Measurements from ENCODE around the gene PDE6G.
"Not testable (repeated sequence)": the region's sequence is repeated elsewhere in the genome, so short reads cannot be mapped to it uniquely, and the experiment has no call there.

The PDE6G gene

DNA sequence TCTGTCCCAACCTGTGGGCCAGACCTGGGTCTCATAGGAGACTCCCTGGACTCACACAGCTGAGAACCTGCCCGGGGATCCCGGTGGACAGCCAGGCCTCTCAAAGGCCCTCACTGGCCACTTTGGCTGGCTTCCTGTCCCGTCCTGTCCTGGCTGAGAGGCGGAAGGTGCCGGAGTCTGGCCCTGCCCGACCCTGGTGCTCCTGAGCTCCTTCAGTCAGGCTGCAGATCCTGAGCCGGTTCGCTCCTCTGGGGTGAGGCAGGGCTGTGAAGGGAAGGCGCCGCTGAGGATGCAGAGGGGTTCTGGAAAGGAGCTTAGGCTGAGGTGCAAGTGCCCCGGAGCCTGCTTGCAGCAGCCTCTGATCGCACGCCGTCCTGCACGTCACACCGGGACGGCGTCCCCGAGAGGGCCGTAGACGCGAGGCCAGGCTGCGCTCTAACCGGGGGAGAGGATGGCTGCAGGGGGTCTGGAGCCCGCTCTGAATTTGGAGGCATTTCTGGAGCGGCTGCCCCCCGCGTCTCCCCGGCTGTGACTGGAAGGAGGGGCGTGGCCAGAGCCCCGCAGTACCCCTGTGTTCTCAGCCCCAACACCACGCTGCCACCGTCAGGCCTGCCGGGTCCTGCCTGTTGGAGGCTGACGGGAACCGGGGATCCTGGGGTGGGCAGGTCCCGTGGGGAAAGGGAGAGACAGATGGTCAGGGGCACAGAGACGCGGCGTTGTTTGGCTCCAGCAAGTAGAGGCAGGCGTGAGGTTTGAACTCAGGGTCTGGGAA, 31.6 kb upstream of the PDE6G start:
- DNase-seq = no peak

DNA sequence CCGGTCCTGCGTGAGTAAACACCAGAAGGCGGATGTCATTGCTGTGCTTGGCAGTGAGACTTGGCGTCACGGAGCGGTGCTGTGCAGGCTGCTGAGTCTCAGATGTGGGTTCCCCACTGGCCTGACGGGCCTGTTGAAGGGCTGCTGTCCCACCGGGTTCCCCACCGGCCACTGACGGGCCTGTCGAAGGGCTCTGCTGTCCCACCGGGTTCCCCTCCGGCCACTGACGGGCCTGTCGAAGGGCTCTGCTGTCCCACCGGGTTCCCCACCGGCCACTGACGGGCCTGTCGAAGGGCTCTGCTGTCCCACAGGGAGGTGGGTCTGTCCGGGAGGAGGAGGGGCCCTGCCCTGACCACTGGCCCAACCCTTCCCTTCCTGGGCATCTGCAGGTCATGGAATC, 30.3 kb upstream of the PDE6G start:
- no peak for DNase-seq

DNA sequence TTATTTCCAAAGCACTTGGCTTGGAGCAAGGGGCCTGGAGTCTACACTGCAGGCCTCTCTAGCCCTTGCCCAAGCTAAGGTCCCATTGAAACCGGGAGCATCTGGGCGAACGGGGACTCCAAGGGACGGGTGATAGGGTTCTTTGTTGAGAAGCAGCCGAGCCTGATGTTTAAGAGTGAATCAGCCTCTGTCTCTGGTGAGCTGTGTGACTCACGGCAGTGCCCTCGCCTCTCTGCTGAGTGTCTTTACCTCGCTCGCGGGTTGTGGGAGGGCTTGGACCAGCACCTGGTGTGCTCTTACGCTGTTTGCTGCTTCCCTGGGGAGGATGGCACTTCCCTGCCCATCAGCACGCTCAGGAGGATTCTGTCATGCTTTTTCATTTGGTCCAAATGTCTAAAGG, 28.8 kb upstream of the PDE6G start:
- DNase-seq = peak; percentile 56

DNA sequence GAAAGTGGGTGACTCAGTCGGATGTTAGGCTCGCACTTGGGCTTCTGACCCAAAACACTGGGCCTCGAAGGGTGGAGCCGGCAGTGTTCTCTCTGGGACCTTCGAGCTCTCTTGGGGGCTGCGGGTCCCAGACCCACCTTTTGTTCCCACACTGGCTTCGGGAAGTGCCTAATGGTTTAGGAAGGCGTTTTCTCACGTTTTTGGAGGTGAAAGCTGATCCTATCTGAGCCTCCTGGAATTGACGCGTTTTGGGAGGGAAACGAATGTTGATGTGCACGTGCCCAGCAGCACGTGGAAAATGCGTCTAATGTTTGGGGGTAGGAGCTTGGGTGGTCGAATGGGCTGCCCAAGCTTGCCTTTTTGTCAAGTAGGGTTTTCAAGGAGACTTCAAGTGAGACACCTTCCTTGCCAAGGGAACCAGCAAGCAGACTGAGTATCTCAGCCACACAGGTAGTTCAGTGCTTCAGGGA, 28.1 kb upstream of the PDE6G start:
- no peak for DNase-seq

DNA sequence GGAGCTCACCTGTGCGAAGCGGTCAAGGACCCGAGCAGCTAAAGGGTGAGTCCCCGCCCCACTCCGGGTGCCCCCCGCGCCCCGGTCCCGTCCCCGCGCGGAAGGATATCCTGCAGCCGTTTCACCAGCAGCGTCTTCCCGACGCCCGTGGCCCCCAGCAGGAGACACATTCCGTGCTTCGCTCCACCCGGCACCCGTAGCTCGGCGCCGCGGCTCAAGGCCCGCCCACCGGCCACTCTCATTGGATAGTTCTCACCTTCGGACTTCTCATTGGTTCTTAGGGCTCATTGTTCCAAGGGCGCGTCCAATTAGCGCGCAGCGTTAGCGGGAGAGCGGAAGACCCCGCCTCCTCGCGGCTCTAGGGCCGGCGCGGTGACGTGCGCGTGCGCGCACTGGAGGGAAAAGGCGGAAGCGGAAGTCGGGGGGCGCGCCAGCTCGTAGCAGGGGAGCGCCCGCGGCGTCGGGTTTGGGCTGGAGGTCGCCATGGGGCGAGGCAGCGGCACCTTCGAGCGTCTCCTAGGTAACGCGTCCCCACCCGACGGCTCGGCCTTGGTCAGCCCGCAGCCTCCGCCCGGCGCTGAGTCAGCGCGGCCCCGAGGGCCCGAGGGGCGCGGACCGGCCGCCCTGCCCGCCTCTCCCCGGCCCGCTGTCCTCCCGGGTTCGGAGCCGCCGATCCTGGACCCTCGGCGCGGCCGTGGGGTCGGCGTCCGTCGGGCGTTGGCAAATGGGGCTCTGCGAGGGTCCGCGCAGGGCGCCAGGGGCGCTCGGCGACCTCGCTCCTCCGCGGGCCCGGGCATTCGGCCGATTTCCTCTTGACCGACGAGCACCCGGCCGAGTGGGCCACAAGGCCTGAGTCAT, 27.5 kb upstream of the PDE6G start, which contains the start of the genes ARL16 and HGS:
Gene ARL16 (minus strand): TSS at position 214 of the 858 bp plus-strand sequence. CDS start 44 bp downstream, at position 170.
Gene HGS (plus strand): TSS at position 428 of the 858 bp plus-strand sequence. CDS start 56 bp downstream, at position 484.
- peak; percentile 95 for DNase-seq

GRCh38 chr17:81683208-81683583, 26.9 kb upstream of the PDE6G start:
- DNase-seq = no peak

GRCh38 chr17:81682565-81683207, 26.3 kb upstream of the PDE6G start:
- no peak for DNase-seq

- no peak for DNase-seq
These were observed 25.3 kb upstream of the PDE6G start for GRCh38 chr17:81681672-81682071.

GRCh38 chr17:81680150-81680549, 23.8 kb upstream of the PDE6G start:
- no peak for DNase-seq

GRCh38 chr17:81676906-81677305, 20.6 kb upstream of the PDE6G start:
- DNase-seq = no peak

DNA sequence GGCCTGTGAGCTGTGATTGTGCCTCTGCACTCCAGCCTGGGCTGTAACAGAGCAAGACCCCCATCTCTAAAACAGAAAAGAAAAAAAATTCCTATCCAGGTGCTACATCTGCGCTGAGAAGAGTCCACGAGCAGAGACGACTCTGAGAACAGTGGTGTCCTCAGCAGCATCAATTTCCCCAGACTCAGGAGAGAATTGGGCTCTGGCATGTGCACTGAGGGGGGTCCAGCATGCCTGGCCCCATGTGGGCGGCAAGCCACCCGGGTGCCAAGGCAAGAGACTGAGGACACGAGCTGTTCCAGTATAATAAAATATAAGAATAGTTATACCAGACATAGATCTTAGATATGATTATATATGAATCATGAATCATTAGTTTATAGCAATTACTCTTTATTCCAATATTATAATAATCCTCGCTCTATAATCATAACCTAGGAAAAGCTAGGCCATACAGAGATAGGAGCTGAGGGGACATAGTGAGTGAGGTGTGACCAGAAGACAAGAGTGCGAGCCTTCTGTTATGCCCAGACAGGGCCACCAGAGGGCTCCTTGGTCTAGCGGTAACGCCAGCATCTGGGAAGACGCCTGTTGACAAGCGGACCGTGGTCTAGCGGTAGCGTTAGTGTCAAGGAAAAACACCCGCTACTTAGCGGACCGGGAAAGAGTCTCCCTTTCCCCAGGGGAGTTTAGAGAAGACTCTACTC, 19.3 kb upstream of the PDE6G start:
- DNase-seq = not testable (repeated sequence)

DNA sequence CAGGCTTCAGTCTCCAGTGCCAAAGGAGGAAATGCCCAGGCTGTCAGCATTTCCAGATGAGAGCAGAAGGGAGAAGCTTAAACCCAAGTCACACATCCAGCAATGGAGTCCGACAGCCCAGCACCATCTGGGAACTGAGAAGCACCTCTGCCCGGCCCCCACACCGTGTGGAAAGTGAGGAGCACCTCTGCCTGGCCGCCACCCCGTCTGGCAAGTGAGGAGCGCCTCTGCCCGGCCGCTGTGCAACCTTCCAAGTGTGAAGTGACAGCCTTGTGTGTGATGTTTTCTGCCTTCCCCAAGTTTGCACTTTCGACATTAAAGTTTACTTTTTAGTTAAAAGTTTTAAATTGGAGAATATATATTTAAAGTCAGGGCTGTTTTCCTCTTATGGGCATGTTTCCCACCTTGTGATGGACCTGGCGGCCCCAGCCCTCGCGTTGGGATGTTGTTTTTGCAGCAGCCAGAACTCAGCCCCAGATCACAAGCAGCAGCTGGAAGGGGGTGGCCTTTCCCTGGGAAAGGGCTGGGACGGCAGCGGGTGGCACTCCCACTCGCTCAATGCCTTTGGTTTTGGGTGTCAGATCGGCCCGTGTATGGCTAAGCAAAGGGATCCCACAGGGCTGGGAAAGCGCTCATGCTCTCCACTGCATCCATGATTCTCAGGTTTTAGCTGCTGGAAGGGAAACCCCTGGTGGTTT, 17.4 kb upstream of the PDE6G start:
- no peak for DNase-seq

- no peak for DNase-seq
These were observed 16.6 kb upstream of the PDE6G start for GRCh38 chr17:81672954-81673353.

DNA sequence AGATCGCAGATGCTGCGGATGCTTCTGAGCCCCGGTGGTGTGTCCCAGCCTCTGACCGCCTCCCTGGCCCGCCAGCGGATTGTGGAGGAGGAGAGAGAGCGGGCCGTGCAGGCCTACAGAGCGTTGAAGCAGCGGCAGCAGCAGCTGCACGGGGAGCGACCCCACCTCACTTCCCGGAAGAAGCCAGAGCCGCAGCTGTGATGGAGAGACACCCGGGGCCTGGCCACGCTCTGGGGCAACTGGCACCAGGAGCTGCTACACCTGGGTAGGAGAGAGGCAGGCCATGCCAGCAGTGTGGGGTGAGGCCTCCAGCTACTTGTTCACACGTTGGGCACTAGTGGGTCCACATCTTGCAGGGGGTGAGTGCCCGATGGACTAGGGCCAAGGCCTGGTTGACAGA, 16.2 kb upstream of the PDE6G start:
- no peak for DNase-seq

DNA sequence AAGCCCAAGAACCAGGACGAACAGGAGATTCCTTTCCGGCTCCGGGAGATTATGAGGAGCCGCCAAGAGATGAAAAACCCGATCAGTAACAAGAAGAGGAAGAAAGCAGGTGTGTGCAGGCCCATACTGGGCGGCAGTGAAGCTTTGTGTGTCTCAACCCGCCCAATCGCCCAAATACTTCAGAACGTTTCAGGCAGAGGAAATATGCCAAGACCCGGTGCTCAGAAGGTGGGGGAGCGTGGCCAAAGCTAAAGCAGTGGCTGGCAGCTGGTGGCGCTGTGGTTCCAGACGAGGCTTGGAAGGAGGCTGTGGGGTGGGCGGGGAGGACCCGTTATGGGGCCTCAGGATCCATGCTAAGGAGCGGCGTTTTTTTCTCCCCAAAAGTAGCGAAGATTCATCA, 11.4 kb upstream of the PDE6G start:
- no peak for DNase-seq

DNA sequence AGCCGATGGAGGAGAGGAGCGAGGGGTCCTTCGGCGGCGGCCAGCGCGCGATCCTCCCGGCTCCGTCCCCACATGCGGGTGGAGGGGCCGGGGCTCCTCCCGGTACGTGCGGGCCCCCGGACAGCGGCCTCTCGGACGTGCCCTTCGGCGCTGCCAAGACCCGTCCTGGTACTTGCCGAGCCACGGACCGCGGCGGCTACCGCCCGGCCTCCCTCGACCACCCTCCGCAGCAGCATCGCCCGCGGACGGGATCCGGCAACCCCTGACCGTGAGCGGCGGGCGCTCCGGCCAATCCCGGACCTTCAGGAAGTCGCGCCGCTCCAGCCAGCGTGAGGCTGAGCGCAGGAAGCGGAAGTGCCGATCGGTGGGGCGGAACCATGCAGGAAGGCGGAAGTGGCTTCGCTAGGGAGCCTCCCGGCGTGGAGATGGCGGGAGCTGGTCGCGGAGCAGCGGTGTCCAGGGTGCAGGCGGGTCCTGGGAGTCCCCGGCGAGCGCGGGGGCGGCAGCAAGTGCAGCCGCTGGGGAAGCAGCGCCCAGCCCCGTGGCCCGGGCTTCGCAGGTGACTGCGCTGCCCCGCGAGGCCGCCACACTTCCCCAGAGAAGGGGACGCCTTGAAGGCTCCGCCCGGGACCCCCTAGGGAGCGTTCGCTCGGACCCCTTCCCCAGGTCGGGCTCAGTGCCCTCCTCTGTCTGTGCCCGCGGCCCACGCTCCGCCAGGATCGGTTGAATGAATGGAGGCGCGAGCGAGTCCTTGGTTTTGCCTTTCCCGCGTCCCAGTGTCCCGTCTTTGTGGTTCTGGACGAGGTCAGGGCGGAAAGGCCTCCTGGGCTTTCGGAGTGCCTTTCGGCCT, 10.2 kb upstream of the PDE6G start, which contains the start of the genes CCDC137 and OXLD1:
Gene CCDC137 (plus strand): TSS at position 396 of the 850 bp plus-strand sequence. CDS start 30 bp downstream, at position 426.
Gene OXLD1 (minus strand): TSS at position 264 of the 850 bp plus-strand sequence. CDS start 28 bp downstream, at position 236.
- peak; percentile 93 for DNase-seq

GRCh38 chr17:81666092-81666341, 9.7 kb upstream of the PDE6G start:
- DNase-seq = no peak

DNA sequence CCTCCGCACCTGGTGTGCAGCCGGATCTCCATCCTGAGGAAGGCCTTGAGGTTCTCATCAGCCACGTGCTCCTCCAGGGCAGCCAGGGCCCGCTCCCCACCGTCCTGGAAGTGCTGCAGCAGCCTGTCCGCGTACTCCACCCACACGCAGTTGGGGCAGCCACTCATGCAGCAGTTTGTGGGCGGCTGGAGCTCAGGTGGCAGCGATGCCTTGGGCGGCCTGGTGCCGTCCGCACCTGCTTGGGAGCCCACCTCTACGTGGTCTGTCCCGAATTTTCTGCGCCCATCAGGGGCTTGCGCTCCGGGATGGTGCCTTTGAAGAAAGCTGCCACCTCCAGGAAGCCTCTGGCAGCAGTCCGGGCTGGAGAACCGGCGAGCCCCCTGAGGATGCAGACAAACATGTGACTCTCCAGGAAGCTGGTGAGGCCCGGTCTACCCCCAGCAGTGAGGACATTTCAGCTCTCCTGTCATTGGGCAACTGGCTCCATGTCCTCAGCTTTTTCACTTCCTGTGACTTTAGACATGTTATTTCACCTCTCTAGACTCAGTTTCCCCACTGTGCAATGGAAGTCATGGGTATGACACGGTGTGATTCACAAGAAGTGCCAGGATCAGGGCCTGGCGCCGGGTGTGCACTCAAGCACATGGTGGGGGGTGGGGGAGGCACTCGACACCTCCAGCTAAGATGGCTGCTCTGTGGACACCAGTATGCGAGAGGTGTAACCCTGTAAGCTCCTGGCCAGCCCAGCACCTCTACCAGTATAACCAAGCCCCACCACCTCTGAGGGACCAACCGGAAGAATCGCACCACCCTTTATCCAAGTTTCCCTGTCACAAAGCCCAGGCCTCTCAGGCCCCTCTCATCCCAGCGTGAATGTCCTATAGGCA, 9.1 kb upstream of the PDE6G start:
- peak; percentile 61 for DNase-seq

DNA sequence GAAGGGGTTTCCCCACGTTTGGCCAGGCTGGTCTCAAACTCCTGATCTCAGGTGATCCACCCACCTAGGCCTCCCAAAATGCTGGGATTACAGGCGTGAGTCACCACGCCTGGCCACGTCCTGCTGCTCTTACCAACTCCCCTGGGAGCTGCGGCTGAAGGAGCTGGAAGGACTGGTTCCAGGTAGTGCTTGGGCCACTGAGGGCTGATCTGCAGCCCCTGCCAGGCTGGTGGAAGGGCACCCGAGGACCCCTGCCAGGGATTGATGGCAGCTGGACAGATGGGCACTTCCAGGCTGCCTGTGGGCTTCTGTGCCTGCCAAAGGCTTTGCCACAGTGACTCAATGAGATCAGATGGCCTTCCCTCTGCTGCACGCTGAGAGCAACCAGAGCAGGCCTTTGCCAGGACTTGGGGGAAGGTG, 7.7 kb upstream of the PDE6G start:
- DNase-seq = no peak

GRCh38 chr17:81662002-81662401, 5.7 kb upstream of the PDE6G start:
- DNase-seq = no peak

All from stimulated activated naive CD4-positive, alpha-beta T cell treated with Interleukin-2 at 50 U/mL for 16 hours (primary cell).